ENCODE data around the gene CPOX.

The CPOX gene

DNA sequence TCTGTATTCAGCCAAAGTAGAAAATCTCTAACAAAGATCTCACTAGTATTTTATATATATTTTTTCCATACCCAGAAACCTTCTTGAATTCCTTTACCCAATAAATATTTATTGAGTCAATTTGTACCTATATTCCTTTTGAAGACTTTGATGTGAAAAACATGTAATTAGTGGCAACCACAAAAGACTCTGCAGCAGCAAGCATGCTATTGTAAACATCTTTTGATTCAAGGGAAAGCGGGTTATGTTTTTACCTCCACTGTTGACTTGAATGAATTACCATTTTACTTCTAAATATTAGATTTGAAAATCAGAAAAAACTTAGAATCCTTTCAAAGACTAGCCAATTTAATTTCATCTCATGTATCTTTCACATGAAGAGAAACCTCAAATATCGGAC, 59.2 kb downstream of the CPOX start:
- H3K4me3 ChIP-seq (ENCODE audit: low read depth, low read length) = no peak overlapping the region
- TF ChIP-seq, protein P1, sequence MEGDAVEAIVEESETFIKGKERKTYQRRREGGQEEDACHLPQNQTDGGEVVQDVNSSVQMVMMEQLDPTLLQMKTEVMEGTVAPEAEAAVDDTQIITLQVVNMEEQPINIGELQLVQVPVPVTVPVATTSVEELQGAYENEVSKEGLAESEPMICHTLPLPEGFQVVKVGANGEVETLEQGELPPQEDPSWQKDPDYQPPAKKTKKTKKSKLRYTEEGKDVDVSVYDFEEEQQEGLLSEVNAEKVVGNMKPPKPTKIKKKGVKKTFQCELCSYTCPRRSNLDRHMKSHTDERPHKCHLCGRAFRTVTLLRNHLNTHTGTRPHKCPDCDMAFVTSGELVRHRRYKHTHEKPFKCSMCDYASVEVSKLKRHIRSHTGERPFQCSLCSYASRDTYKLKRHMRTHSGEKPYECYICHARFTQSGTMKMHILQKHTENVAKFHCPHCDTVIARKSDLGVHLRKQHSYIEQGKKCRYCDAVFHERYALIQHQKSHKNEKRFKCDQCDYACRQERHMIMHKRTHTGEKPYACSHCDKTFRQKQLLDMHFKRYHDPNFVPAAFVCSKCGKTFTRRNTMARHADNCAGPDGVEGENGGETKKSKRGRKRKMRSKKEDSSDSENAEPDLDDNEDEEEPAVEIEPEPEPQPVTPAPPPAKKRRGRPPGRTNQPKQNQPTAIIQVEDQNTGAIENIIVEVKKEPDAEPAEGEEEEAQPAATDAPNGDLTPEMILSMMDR (IDR thresholded peaks at IDR 0.05; ENCODE audit: low read depth, low read length) = no peak

DNA sequence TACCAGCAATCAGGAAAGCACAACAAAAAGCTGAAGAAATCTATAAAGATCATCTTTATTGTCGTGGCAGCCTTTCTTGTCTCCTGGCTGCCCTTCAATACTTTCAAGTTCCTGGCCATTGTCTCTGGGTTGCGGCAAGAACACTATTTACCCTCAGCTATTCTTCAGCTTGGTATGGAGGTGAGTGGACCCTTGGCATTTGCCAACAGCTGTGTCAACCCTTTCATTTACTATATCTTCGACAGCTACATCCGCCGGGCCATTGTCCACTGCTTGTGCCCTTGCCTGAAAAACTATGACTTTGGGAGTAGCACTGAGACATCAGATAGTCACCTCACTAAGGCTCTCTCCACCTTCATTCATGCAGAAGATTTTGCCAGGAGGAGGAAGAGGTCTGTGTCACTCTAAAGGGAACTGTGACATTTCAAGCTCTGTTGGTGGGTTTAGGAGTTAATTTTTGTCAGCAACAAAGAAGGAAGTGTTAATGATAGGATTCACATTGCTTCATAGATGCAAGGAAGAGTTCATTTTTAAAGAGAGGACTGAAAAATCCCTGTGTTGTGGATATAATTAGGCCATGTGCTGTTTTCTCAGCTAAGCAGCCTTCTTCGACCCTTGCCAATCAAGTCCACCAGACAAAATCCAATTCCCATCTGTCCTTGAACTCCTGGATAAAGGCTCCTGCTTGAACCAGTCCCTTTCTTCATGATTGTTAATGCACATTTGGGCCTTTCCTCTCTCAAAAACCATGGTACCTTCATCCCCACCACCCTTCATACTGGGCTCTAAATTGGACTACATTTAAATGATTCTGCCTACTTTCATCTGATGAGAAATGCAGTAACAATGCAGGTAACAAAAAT, 60.5 kb downstream of the CPOX start:
- H3K4me3 ChIP-seq (ENCODE audit: low read depth, low read length) = no peak overlapping the region
- TF ChIP-seq, protein P1 (IDR thresholded peaks at IDR 0.05; ENCODE audit: low read depth, low read length) = no peak

DNA sequence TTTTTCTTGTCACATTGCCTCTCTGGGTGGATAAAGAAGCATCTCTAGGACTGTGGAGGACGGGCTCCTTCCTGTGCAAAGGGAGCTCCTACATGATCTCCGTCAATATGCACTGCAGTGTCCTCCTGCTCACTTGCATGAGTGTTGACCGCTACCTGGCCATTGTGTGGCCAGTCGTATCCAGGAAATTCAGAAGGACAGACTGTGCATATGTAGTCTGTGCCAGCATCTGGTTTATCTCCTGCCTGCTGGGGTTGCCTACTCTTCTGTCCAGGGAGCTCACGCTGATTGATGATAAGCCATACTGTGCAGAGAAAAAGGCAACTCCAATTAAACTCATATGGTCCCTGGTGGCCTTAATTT, 61.2 kb downstream of the CPOX start:
- H3K4me3 ChIP-seq (ENCODE audit: low read depth, low read length) = no peak overlapping the region
- TF ChIP-seq, protein P1 (IDR thresholded peaks at IDR 0.05; ENCODE audit: low read depth, low read length) = no peak

DNA sequence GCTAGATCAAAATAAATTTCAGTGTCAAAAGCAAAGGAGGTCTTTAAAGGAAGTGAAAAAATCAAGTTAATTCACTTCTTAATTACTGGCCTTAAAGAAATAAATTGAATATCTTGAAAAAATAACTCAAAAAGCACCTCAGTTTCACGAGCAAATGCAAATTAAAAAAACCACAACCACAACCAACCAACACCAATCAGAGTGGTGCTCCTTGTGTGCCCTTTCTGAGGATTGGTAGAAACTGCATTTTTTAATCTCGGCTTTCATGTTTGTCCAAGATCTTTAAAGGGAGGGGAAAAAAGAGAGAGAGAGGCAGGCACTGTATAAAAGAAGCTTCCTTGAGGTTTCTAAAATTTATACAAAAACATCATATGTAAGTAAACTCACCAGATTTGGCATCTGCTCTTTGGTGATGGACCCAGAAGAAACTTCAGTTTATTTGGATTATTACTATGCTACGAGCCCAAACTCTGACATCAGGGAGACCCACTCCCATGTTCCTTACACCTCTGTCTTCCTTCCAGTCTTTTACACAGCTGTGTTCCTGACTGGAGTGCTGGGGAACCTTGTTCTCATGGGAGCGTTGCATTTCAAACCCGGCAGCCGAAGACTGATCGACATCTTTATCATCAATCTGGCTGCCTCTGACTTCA, 61.7 kb downstream of the CPOX start, which contains the start of gene GPR15:
TSS of gene GPR15 (plus strand) at position 357 of the 653 bp plus-strand sequence. CDS start at position 413, 56 bp downstream.
- TF ChIP-seq, protein P1 (IDR thresholded peaks at IDR 0.05; ENCODE audit: low read depth, low read length) = no peak
- H3K4me3 ChIP-seq (ENCODE audit: low read depth, low read length) = no peak within 1 kb of the TSS

DNA sequence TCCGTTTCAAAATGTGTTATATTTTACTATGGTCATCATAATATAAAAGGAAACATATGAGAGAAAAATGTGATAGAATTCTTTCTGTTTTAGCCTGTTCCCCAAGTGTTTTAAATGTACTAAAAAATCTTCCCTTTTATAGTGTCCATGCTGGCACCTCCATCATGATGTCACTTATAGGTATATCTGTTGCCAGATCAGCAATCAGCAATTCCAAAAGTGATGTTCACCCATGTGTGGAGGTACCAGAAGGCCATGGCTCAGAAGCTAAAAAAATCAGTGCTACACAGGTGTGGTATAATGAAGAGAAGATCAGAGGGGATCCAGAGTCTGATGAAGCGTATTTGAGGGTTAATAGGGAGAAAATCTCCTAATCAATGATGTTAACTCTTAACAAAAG, 62.7 kb downstream of the CPOX start:
- TF ChIP-seq, protein P1 (IDR thresholded peaks at IDR 0.05; ENCODE audit: low read depth, low read length) = no peak
- no peak overlapping the region for H3K4me3 ChIP-seq (ENCODE audit: low read depth, low read length)

DNA sequence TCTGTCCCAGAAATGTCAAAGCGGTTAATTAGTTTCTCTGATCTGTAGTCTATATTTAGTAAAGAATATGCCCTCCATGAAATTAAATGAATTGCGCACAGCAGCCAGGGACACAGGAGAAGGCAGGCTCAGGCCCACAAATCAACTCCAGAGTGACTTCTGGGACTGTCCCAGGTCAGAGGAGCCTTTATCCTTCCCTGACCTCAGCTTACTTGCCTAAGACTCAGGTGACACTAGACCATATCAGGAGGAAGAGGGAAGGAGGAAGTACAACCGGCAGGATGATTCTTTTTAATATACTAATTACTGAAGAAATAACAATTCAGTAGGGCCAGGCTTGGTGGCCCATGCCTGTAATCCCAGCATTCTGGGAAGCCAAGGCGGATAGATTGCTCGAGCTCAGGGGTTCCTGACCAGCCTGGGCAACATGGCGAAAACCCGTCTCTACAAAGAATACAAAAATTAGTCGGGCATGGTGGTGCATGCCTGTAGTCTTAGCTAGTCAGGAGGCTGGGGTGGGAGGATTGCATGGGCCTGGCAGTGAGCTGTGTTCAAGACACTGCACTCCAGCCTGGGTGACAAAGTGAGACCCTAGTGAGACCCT, 63.5 kb downstream of the CPOX start:
- no peak overlapping the region for H3K4me3 ChIP-seq (ENCODE audit: low read depth, low read length)
- TF ChIP-seq, protein P1 (IDR thresholded peaks at IDR 0.05; ENCODE audit: low read depth, low read length) = no peak
